ENCODE results near the gene MRPL48.

- TF ChIP-seq CTCF (IDR thresholded peaks at IDR 0.05; ENCODE audit: control extremely low read depth in 1 of 3, insufficient read depth in 1 of 3, low read depth in 1 of 3, low read length in 3 of 3): no peak
- TF ChIP-seq JUN (IDR thresholded peaks at IDR 0.05; ENCODE audit: low read depth, low read length): no peak
- no peak for TF ChIP-seq MAX (IDR thresholded peaks at IDR 0.05)
- TF ChIP-seq NRF1 (IDR thresholded peaks at IDR 0.05; ENCODE audit: low read depth, low read length): no peak
- no peak for TF ChIP-seq POLR2A (IDR thresholded peaks at IDR 0.05; ENCODE audit: control extremely low read depth in 1 of 2, low read depth in 2 of 2, low read length in 2 of 2)
- no peak for TF ChIP-seq SP1 (IDR thresholded peaks at IDR 0.05; ENCODE audit: low read depth, low read length)
- TF ChIP-seq RAD21 (IDR thresholded peaks at IDR 0.05 in 1 of 2, conservative IDR thresholded peaks at IDR 0.05 in 1 of 2; ENCODE audit: low read depth in 2 of 2, low read length in 2 of 2): no peak
- TF ChIP-seq TAF1 (IDR thresholded peaks at IDR 0.05; ENCODE audit: low read depth, low read length): no peak
- TF ChIP-seq POLR2AphosphoS5 (IDR thresholded peaks at IDR 0.05; ENCODE audit: low read depth, low read length): no peak
These were observed 101.3 kb downstream of the MRPL48 start for GRCh38 chr11:73889019-73889418.
